ENCODE results near the gene WDR93. TPM values are rescaled to one million over a fixed set of nuclear protein-coding genes. Genes with fewer than 3 reads are reported as not detected.

WDR93 gene
- total RNA-seq, 4 donors from 2014 or later, result 0.12 to 0.26 TPM; not detected in 2

GRCh38 chr15:89743011-89743410 is 52.4 kb downstream of the WDR93 start:
- no peak for DNase-seq (ENCODE audit: low spot score in 2 of 2)
- H3K4me3 ChIP-seq (ENCODE audit: low read depth, poor library complexity, severe bottlenecking), result no peak overlapping the region
- 85 to 88% methylated on average over 8 of the region's 8 CpGs for WGBS, 2 donors
- intact Hi-C loops (cut with DNase I; ENCODE audit: low total_unique reads), result no loop called here
- TF ChIP-seq CTCF (IDR thresholded peaks at IDR 0.05), result no peak

- TF ChIP-seq CTCF (IDR thresholded peaks at IDR 0.05) (no peak), POLR2A (IDR thresholded peaks at IDR 0.05) (no peak)
- no peak overlapping the region for H3K4me3 ChIP-seq (ENCODE audit: low read depth, poor library complexity, severe bottlenecking)
- DNase-seq (ENCODE audit: low spot score in 2 of 2), result no peak
- 66 to 75% methylated on average over 8 of the region's 8 CpGs for WGBS, 2 donors
- intact Hi-C loops (cut with DNase I; ENCODE audit: low total_unique reads), result no loop called here
Observed at GRCh38 chr15:89743594-89743993, 53.0 kb downstream of the WDR93 start.

- WGBS, 2 donors, result 76 to 85% methylated on average over 5 to 13 of the region's 13 CpGs
- TF ChIP-seq POLR2A (IDR thresholded peaks at IDR 0.05), result no peak
- no peak for TF ChIP-seq CTCF (IDR thresholded peaks at IDR 0.05)
- intact Hi-C loops (cut with DNase I; ENCODE audit: low total_unique reads), result loop anchor here (5.0 kb wide), 1 partner anchor 1367 kb away; no protein-coding TSS in a partner anchor
Observed at GRCh38 chr15:89745131-89745530, 54.5 kb downstream of the WDR93 start.

GRCh38 chr15:89745768-89746167 is 55.2 kb downstream of the WDR93 start:
- H3K4me3 ChIP-seq (ENCODE audit: low read depth, poor library complexity, severe bottlenecking), result no peak overlapping the region
- DNase-seq (ENCODE audit: low spot score in 2 of 2), result no peak
- TF ChIP-seq CTCF (IDR thresholded peaks at IDR 0.05), result no peak
- TF ChIP-seq POLR2A (IDR thresholded peaks at IDR 0.05), result no peak
- WGBS, 2 donors, result 83 to 88% methylated on average over 1 of the region's 1 CpG
- intact Hi-C loops (cut with DNase I; ENCODE audit: low total_unique reads), result loop anchor here (5.0 kb wide), 1 partner anchor 1367 kb away; no protein-coding TSS in a partner anchor

More at GRCh38 chr15:89745131-89745530, 54.5 kb downstream of the WDR93 start:
- no peak overlapping the region for H3K4me3 ChIP-seq (ENCODE audit: low read depth, poor library complexity, severe bottlenecking)
- no peak for DNase-seq (ENCODE audit: low spot score in 2 of 2)

- intact Hi-C loops (cut with DNase I; ENCODE audit: low total_unique reads), result loop anchor here (5.0 kb wide), 1 partner anchor 1366 kb away; no protein-coding TSS in a partner anchor
- no peak overlapping the region for H3K4me3 ChIP-seq (ENCODE audit: low read depth, poor library complexity, severe bottlenecking)
- DNase-seq (ENCODE audit: low spot score in 2 of 2), result no peak
- no peak for TF ChIP-seq CTCF (IDR thresholded peaks at IDR 0.05)
- TF ChIP-seq POLR2A (IDR thresholded peaks at IDR 0.05), result no peak
- 64 to 76% methylated on average over 9 of the region's 9 CpGs for WGBS, 2 donors
Observed at GRCh38 chr15:89746386-89746780, 55.8 kb downstream of the WDR93 start.
